GM21737 (cell line): ENCODE results near the gene VAV2.

Source experiments
- ATAC-seq: cut with Tn5 transposase; IDR thresholded peaks from one replicate; pipeline ENCODE4 v1.9.1; 2021; ENCODE audit warnings: mild to moderate bottlenecking, moderate library complexity; ENCODE audit not compliant: unreplicated experiment

VAV2 gene

GRCh38 chr9:133842721-133843227, 149.3 kb downstream of the VAV2 start:
- no peak for ATAC-seq

- no peak for ATAC-seq
Observed at GRCh38 chr9:133842174-133842573, 149.9 kb downstream of the VAV2 start.

- no peak for ATAC-seq
Observed at GRCh38 chr9:133841167-133841812, 150.8 kb downstream of the VAV2 start.

- no peak for ATAC-seq
Observed at GRCh38 chr9:133839822-133840329, 152.2 kb downstream of the VAV2 start.

GRCh38 chr9:133838859-133839507, 153.1 kb downstream of the VAV2 start:
- no peak for ATAC-seq

- ATAC-seq, result no peak
Observed at GRCh38 chr9:133837627-133838597, 154.2 kb downstream of the VAV2 start.

GRCh38 chr9:133836818-133837217, 155.3 kb downstream of the VAV2 start:
- ATAC-seq, result no peak

GRCh38 chr9:133836001-133836758, 155.9 kb downstream of the VAV2 start:
- no peak for ATAC-seq

- ATAC-seq, result no peak
Observed at GRCh38 chr9:133835262-133835901, 156.7 kb downstream of the VAV2 start.

- ATAC-seq, result no peak
Observed at GRCh38 chr9:133834080-133834976, 157.8 kb downstream of the VAV2 start.

- ATAC-seq, result no peak
Observed at GRCh38 chr9:133833388-133834025, 158.6 kb downstream of the VAV2 start.

- ATAC-seq, result no peak
Observed at GRCh38 chr9:133832877-133833276, 159.2 kb downstream of the VAV2 start.

GRCh38 chr9:133830711-133831110, 161.4 kb downstream of the VAV2 start:
- no peak for ATAC-seq

- no peak for ATAC-seq
Observed at GRCh38 chr9:133830310-133830709, 161.8 kb downstream of the VAV2 start.

- no peak for ATAC-seq
Observed at GRCh38 chr9:133828338-133828997, 163.7 kb downstream of the VAV2 start.

- no peak for ATAC-seq
Observed at GRCh38 chr9:133826289-133827085, 165.6 kb downstream of the VAV2 start.

GRCh38 chr9:133825555-133826218, 166.4 kb downstream of the VAV2 start:
- ATAC-seq, result no peak
